ENCODE results near the gene RBP4. TPM values are rescaled to one million over a fixed set of nuclear protein-coding genes. Genes with fewer than 3 reads are reported as not detected.

Gene RBP4
- total and polyA plus RNA-seq, 9 of the 15 experiments (the other 6 are each of a cell fraction or from before 2014, with no cell fraction given): 0.91 TPM; not detected in 8

DNA sequence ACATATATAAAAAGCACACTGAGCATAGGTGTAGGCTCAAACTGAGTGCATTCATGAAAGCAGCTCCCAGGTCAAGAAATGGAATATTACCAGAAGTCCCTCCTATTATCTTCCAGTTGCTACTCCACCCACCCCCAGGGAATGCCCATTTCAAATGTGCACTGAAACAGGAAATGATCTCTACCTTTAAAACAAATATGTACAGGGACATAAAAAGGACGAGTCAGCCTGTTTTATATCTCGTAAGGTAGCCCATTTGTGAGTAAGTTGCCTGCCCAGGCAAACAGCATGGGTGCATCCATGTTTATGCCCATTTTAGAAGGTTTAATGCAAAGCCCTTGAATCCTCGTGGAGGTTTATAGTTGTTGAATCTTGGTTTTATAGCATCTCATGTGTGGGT is 24.1 kb downstream of the RBP4 start:
- H3K4me2 ChIP-seq (ENCODE audit: insufficient read depth, low read length): no peak overlapping the region
- no peaks in the 10 kb centered on the region for H3K4me1 ChIP-seq (replicated peaks in 1 of 2; ENCODE audit: control insufficient read depth in 2 of 2, insufficient read depth in 2 of 2, low read length in 2 of 2)
- no peak overlapping the region for H3K4me3 ChIP-seq
- H3K27me3 ChIP-seq (ENCODE audit: control insufficient read depth in 2 of 2, insufficient read depth in 2 of 2, low read length in 2 of 2): peaks cover 2 to 31% of the 10 kb centered on the region in 2 experiments; a peak in 3 of 5 replicates
- in situ Hi-C loops (cut with MboI): no loop called here
- H3K9ac ChIP-seq (ENCODE audit: insufficient read depth in 1 of 2, low read depth in 2 of 2, low read length in 2 of 2): no peak overlapping the region
- POLR2A ChIA-PET: no interaction called here
- no peak for ATAC-seq
- no peak for FAIRE-seq
- 0% methylated on average over 3 of the region's 3 CpGs for WGBS (ENCODE audit: insufficient coverage, low coverage, missing lambda C conversion rate)
- intact Hi-C loops (cut with micrococcal nuclease): no loop called here
- no peaks in the 10 kb centered on the region for H4K20me1 ChIP-seq (replicated peaks; ENCODE audit: control insufficient read depth, insufficient read depth, low read length)
- CTCF ChIA-PET (ENCODE audit: low intra/inter-chr PET ratio): no interaction called here
- no TSS peak for BruUV-seq (replicated peaks)
- TF ChIP-seq, protein P1, sequence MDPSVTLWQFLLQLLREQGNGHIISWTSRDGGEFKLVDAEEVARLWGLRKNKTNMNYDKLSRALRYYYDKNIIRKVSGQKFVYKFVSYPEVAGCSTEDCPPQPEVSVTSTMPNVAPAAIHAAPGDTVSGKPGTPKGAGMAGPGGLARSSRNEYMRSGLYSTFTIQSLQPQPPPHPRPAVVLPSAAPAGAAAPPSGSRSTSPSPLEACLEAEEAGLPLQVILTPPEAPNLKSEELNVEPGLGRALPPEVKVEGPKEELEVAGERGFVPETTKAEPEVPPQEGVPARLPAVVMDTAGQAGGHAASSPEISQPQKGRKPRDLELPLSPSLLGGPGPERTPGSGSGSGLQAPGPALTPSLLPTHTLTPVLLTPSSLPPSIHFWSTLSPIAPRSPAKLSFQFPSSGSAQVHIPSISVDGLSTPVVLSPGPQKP (CRISPR knock-in tag; IDR thresholded peaks at IDR 0.05): no peak
- TF ChIP-seq IRF2 (CRISPR knock-in tag; IDR thresholded peaks at IDR 0.05) (no peak), ZNF764 (CRISPR knock-in tag; IDR thresholded peaks at IDR 0.05; ENCODE audit: low read depth) (no peak)
- no peak overlapping the region for H3K27ac ChIP-seq (ENCODE audit: extremely low read depth, low read depth, low read length)
- H2AFZ ChIP-seq (ENCODE audit: low read depth, low read length): no peak overlapping the region
- no peaks in the 10 kb centered on the region for H3K9me3 ChIP-seq (replicated peaks; ENCODE audit: control insufficient read depth, insufficient read depth, low read depth, low read length)
- H3K79me2 ChIP-seq (ENCODE audit: control insufficient read depth, insufficient read depth, low read length): no peaks in the 10 kb centered on the region
- no peaks in the 10 kb centered on the region for H3K9me1 ChIP-seq (ENCODE audit: control insufficient read depth, insufficient read depth, low read length)
- DNase-seq (ENCODE audit: extremely low read depth in 1 of 4, low spot score in 3 of 4): no peak
- no peaks in the 10 kb centered on the region for H3K36me3 ChIP-seq (ENCODE audit: control insufficient read depth, insufficient read depth, low read length)

DNA sequence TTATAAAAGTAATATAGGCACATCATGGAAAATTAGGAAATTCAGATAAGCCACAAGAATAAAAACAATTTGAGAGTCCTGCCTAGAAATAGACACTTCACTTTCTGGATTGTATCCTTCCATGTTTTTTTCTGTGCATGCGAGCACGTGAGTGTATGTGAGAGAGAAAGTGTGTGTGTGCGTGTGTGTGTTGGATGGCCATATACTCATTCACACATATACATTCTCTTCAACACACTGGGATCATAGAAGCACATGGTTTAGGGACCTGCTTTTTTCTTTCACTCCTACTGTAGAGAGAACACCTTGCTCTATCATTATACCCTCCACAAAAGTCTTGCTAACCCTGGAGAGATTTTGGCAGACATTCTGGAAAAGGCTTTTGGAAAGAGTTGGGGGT is 27.1 kb downstream of the RBP4 start:
- FAIRE-seq: no peak
- intact Hi-C loops (cut with micrococcal nuclease) (no loop called here), in situ Hi-C loops (cut with MboI) (no loop called here)
- Histone ChIP-seq H3K4me2 (ENCODE audit: insufficient read depth, low read length) (no peak overlapping the region), H3K9me3 (replicated peaks; ENCODE audit: control insufficient read depth, insufficient read depth, low read depth, low read length) (no peaks in the 10 kb centered on the region), H3K27ac (ENCODE audit: extremely low read depth, low read depth, low read length) (no peak overlapping the region), H3K9ac (ENCODE audit: insufficient read depth in 1 of 2, low read depth in 2 of 2, low read length in 2 of 2) (no peak overlapping the region), H3K36me3 (ENCODE audit: control insufficient read depth, insufficient read depth, low read length) (no peaks in the 10 kb centered on the region), H3K27me3 (ENCODE audit: control insufficient read depth in 2 of 2, insufficient read depth in 2 of 2, low read length in 2 of 2) (peaks cover 4 to 30% of the 10 kb centered on the region in 2 experiments; a peak in 3 of 5 replicates), H3K79me2 (ENCODE audit: control insufficient read depth, insufficient read depth, low read length) (no peaks in the 10 kb centered on the region), H3K9me1 (ENCODE audit: control insufficient read depth, insufficient read depth, low read length) (no peaks in the 10 kb centered on the region), H3K4me1 (replicated peaks in 1 of 2; ENCODE audit: control insufficient read depth in 2 of 2, insufficient read depth in 2 of 2, low read length in 2 of 2) (no peaks in the 10 kb centered on the region), H2AFZ (ENCODE audit: low read depth, low read length) (no peak overlapping the region), H3K4me3 (no peak overlapping the region), H4K20me1 (replicated peaks; ENCODE audit: control insufficient read depth, insufficient read depth, low read length) (no peaks in the 10 kb centered on the region)
- no peak for DNase-seq (ENCODE audit: extremely low read depth in 1 of 4, low spot score in 3 of 4)
- TF ChIP-seq CBX2 (IDR thresholded peaks at IDR 0.05; ENCODE audit: insufficient read depth, low read length, poor library complexity, severe bottlenecking): no peak
- TF ChIP-seq, protein P2, sequence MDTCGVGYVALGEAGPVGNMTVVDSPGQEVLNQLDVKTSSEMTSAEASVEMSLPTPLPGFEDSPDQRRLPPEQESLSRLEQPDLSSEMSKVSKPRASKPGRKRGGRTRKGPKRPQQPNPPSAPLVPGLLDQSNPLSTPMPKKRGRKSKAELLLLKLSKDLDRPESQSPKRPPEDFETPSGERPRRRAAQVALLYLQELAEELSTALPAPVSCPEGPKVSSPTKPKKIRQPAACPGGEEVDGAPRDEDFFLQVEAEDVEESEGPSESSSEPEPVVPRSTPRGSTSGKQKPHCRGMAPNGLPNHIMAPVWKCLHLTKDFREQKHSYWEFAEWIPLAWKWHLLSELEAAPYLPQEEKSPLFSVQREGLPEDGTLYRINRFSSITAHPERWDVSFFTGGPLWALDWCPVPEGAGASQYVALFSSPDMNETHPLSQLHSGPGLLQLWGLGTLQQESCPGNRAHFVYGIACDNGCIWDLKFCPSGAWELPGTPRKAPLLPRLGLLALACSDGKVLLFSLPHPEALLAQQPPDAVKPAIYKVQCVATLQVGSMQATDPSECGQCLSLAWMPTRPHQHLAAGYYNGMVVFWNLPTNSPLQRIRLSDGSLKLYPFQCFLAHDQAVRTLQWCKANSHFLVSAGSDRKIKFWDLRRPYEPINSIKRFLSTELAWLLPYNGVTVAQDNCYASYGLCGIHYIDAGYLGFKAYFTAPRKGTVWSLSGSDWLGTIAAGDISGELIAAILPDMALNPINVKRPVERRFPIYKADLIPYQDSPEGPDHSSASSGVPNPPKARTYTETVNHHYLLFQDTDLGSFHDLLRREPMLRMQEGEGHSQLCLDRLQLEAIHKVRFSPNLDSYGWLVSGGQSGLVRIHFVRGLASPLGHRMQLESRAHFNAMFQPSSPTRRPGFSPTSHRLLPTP (IDR thresholded peaks at IDR 0.05; ENCODE audit: borderline replicate concordance, extremely low read depth, insufficient read length): no peak
- WGBS (ENCODE audit: insufficient coverage, low coverage, missing lambda C conversion rate): 0% methylated on average over 3 of the region's 3 CpGs
- ChIA-PET POLR2A (no interaction called here), CTCF (ENCODE audit: low intra/inter-chr PET ratio) (no interaction called here)
- no peak for ATAC-seq
- no TSS peak for BruUV-seq (replicated peaks)
